HG03280 (cell line): Measurements from ENCODE around the gene OR52N2.

Experiments
- ATAC-seq: cut with Tn5 transposase; IDR thresholded peaks from one replicate; pipeline ENCODE4 v1.9.1; 2021; ENCODE audit warnings: mild to moderate bottlenecking, moderate library complexity; ENCODE audit not compliant: unreplicated experiment

Gene OR52N2

DNA sequence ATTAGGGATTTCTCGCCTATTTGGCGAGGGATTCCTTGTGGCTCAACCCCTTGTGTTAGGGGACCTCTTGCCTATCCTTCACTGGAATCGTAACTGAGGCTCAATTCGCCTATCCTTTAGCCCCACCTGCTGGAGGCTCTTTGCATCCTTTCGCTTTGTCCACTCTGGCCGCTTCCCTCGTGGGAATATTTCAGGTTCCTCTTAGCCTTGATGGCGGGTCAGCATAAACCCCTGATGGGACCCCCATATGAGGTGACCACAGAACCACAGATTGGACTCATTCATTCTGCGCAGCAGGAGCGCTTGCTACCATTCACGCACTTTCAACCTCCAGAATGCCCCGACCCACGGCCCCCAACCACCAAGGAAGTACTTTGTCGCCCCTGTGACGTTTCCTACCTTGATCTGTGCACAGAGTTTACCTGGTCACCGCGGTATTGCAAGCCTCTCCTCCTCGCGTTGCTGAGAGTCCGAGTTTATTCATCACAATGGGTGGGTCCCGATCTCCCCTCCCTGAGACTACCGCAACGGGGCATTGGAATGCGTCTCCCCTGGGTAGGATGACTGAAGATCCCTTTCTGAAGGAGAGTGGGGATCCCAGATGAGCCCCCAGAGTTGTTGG, at the start of gene OR52N2:
Gene OR52N2, plus strand, starts transcription at position 425 of the 622 bp plus-strand sequence. CDS start 11,412 bp downstream, outside the sequence.
- peak; percentile 91 for ATAC-seq

DNA sequence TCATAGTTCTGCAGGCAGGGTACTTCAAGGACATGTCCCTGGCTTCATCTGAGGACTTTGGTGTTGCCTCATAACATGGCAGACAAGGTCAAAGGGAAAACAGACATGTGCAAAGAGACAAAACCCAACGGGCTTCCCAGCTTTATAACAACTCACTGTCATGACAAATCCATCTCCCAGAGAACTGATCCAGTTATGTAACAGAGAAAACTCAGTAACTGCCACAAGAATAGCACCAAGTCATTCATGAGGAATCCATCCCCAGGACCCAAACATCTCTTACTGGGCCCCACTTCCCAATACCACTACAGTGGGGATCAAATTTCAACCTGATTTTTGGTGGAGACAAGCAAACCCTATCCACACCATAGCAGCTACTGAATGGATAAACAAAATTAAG, 41.7 kb upstream of the OR52N2 start:
- ATAC-seq, result no peak

DNA sequence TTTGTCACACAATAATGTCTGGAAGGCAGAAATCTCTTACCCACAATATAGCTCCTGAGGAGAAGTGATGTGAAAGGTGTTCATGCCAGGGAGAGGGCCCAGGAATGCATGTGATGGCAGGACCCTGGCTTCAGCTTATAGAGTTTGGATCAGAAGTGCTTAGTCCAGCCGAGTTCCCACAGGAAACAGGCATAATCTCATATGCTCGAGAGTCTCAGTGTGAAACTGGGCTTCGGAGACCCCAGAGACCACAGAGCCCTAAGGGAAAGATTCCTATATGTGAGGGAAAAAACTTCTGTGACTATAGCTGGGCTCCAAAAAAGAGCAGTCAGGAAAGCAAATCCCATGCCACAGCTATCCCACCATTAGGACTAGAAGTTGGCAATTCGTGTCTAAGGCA, 25.5 kb upstream of the OR52N2 start, which contains the start of gene OR52N5:
Gene OR52N5, minus strand, starts transcription at position 101 of the 400 bp plus-strand sequence. CDS start 4,721 bp downstream, outside the sequence.
- ATAC-seq, result no peak

DNA sequence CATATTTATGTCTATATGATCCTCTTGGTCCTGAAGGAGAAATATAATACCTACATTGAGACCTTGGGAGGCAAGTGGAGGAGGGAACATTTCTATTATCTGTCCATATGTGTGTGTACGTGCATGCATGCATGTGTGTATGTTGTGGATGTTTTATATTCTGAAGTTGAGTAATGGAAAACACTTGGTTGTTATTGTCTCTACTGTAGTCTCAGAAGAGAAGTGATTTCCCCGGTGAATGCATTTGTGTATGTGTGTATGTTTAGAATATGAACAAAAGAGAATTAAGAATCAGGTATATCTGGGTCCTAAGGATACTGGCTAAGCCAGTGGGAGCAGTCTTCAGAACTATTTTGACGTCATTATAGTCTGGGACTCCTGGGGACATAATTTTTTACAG, 17.6 kb upstream of the OR52N2 start, which contains the start of gene OR52N1:
Gene OR52N1, minus strand, starts transcription at position 101 of the 400 bp plus-strand sequence. CDS start 2,449 bp downstream, outside the sequence.
- ATAC-seq, result no peak

DNA sequence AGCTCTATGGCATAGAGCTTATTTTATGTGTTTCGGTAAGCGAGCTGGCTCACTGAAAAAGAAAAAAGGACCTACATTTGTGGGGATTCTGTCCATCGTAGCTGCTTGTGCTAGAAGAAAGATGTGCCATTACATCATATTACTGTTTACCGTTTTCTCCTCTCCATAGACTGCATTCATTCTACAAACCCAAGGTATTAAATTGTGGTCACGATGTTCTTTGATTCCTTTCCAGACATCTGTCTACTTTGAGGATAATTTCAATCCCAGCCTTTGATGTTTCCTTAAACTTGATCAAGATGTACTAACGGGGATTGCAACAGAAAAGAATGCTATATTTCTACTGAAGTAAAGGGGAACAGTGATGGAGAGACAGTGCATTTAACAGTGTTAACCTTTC, 12.2 kb upstream of the OR52N2 start:
- ATAC-seq, result no peak

DNA sequence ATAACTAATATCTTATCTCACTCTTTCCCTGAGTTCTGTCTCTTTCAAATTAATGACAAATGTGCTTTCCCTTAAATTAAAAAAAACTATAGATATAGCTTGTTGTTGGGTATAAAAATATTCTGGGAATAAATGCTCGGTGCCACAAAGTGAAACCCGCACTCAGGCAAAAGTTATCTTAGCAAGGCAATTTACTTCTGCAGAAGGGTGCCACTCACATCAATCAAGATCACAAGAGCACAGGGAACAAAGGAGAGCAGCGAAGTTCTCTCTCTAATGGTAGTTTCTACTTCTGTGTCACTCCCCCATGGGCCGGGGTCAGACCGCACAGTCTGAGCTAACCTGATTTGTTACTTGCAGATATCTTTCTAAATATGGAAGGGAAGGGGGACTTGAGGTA, 4.7 kb upstream of the OR52N2 start:
- ATAC-seq, result no peak

- no peak for ATAC-seq
Measured at GRCh38 chr11:5807580-5807979, 1.1 kb upstream of the OR52N2 start.

DNA sequence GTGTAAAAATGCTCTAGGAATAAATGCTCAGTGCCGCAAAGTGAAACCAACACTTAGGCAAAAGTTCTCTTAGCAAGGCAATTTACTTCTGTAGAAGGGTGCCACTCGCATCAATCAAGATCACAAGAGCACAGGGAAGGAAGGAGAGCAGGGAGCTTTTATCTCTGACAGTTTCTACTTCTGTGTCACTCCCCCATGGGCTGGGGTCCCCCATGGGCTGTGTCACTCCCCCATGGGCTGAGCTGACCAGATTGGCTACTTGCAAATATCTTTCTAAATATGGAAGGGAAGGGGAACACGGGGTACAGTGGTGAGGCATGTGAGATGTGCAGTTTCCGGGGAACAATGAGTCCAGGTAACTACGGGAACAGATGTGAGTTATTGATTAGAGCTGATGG, 397 bp downstream of the OR52N2 start:
- peak; percentile 27 for ATAC-seq

GRCh38 chr11:5809905-5810795, 1.4 kb downstream of the OR52N2 start:
- no peak for ATAC-seq

DNA sequence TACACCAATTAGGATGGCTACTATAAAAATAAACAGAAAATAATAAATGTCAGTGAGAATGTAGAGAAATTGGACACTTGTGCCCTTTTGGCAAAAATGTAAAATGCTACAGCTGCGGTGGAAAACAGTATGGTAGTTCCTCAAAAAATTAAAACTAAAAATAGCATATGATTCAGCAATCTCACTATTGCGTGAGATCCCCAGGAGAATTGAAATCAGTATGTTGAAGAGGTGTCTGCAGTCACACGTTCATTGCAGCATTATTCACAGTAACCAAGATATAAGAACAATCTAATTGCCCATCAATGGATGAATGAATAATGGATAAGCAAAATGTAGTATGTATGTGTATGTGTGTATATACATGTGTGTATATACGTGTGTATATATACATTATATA, 6.8 kb downstream of the OR52N2 start:
- ATAC-seq, result no peak

DNA sequence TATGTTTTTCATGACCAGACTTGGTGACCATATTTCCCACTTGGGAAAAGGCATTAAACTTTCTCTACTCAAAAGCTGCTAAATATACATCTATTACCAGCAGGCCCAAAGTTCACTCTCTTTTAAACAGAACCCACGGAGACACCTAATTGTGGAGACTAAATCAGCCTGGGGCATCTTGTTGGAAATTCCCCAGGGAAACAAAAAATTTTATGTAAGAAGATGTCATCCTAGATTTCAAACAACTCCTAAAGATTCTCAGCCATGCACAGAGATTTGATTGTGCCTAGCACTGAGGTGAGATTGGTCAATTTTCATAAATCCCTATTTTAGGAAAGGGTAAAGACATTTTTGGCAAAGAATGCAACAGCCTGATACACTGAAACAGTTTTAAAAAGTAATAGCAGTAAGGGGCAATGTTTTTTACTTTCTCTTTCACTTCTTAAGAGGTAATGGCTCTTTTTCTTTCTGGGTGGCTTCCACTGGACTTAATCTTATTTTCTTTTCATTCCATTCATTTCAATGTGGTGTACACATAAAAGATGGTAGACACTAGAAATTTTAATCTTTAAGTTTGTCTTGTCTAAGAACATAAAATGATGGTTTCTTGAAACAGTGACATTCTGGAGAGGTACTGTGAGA, 9.6 kb downstream of the OR52N2 start:
- peak; percentile 57 for ATAC-seq

DNA sequence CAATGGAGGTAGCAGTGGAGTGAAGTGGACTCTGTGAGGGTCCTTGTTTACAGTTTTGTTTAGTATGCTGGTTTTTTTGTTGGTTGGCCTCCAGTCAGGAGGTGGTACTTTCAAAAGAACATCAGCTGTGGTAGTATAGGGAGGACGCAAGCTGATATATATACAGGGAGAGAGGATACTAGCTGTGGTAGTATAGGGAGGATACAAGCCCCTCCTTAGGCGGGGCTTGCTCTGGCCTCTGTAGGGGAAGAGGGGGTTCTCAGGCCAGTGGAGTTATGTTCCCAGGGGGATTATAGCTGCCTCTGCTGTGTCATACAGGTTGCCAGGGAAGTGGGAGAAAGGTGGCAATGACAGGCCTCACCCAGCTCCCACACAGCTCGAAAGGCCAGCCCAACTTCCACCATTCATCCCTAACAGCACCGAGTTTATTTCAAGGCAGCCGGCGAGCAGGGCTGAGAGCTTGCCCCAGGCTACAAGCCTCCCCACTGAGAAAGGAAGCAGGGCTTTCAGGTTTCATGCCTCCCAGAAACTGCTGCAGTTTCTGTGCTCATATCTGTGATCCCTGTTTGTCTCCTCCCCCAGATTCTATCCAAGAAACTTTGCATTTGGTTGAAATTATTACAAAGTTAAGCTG, 22.6 kb downstream of the OR52N2 start:
- ATAC-seq, result no peak

DNA sequence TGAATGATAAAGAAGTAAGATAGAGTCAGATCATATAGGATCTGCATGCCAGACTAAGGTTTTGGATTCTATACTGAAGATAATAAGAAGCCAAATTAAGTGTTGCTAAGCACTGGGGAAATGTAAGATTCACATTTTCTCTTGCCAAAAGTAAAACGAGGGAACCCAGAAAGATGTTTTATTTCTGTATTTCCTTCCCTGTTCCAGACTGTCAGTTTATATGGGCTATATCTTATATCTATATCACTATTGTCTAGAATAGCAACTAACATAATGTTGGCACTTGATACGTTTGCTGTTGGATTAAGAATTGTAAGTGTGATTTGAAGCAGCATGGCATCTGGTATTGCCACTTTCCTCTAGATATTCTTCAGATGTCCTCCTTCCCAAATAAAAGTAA, 24.7 kb downstream of the OR52N2 start:
- no peak for ATAC-seq

- no peak for ATAC-seq
Measured at GRCh38 chr11:5837695-5838094, 29.0 kb downstream of the OR52N2 start.

- ATAC-seq, result no peak
Measured at GRCh38 chr11:5841797-5842196, 33.1 kb downstream of the OR52N2 start, which contains the start of gene OR52E6. Gene OR52E6 (minus strand): TSS chr11:5841897. CDS start chr11:5841897, 0 bp downstream.

DNA sequence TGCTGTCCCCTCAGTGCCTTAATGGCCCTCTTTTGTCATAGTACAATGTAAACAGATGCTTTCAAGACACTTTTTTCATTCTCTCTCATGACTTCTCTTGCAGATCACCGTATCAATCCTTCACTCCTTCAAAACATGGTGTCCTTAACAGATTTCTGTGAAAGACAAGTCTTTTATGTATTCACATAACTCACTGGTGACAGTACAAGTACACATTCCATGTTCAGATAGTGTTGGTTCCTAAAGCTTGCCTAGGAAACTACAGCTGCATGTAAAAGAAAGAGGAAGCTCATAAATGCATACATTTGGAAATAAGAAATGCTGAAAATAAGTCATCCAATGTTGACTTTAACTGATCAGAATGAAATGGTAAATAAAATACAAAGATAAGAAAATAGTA, 38.0 kb downstream of the OR52N2 start:
- no peak for ATAC-seq

DNA sequence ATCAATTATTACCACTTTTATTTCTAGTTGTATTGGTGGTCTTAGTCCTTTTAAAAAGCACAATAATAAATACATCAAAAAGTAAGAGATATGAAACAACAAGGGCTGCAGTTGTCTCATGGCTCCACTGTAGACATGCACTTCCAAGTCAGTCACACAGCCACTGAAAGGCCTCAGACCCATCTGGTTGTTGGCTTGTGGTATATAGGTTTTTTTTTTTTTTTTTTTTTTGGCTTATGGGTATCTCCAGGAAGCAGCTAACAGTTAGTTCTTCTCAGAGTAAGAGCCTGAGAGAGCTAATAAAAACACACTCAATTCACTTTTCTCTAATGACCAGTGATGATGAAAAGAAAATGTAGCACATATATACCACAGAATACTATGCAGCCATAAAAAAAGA, 39.0 kb downstream of the OR52N2 start:
- ATAC-seq, result no peak

- ATAC-seq, result no peak
Measured at GRCh38 chr11:5851002-5851401, 42.3 kb downstream of the OR52N2 start.

DNA sequence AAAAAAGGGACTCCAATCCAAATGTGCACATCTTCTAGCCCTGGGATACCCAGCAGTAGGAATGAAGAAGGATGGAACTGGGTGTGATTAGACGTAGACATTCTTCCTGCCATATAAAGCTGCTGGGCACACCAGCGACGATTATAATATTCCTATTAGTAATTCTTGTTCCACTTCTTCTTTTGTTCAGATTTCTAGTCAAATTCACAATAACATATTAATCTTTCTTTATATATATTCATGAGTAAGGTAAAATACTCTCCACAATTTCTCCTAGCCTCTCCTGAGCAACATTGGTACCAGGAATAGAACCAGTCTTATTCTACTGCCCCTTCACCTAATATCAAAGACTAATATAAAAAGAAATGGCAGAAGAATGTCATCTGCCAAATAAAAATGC, 48.9 kb downstream of the OR52N2 start, which contains the start of gene OR52E8:
Gene OR52E8, minus strand, starts transcription at position 101 of the 400 bp plus-strand sequence. Its CDS starts 0 bp downstream, at position 101.
- no peak for ATAC-seq

DNA sequence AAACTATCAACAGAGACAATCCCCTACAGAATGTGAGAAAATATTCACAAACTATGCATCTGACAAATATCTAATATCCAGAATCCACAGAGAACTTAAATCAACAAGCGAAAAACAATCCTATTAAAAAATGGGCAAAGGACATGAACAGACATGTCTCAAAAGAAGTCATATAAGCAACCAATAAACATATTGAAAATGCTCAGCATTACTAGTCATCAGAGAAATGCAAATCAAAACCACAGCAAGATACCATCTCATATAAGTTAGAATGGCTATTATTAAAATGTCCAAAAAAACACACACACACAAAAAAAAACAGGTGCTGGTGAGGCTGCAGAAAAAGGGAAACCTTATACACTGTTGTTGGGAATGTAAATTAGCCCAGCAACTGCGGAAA, 57.1 kb downstream of the OR52N2 start:
- ATAC-seq, result no peak
